Activated CD4-positive, CD25-positive, alpha-beta regulatory T cell treated with anti-CD3 and anti-CD28 coated beads, Interleukin-2, amount 50 U/mL, for 24 hours (primary cell): ENCODE results near the gene PDE4B.
A peak's percentile ranks its signal among the peaks of the same experiment; 100 is the strongest.

Experiments used
- ATAC-seq, 2 donors: fragments of 150-1000 bp; cut with Tn5 transposase; one replicate each; pipeline ENCODE4 v1.10.0; 2021; ENCODE audit warnings: mild to moderate bottlenecking in 1 of 2, moderate library complexity in 1 of 2

PDE4B gene

GRCh38 chr1:66372522-66373101 lies 579.9 kb downstream of the PDE4B start:
- ATAC-seq = no peak

- no peak for ATAC-seq
These were observed 580.5 kb downstream of the PDE4B start for GRCh38 chr1:66373157-66373591.

GRCh38 chr1:66374148-66374547 lies 581.5 kb downstream of the PDE4B start:
- ATAC-seq = peak; percentile 62 to 66

GRCh38 chr1:66374561-66375111 lies 581.9 kb downstream of the PDE4B start:
- ATAC-seq = peak; percentile 79 to 81

GRCh38 chr1:66375125-66375524 lies 582.4 kb downstream of the PDE4B start:
- no peak for ATAC-seq

- ATAC-seq = peak; percentile 72 to 84
These were observed 587.9 kb downstream of the PDE4B start for GRCh38 chr1:66380452-66381212.

- no peak for ATAC-seq
These were observed 589.1 kb downstream of the PDE4B start for GRCh38 chr1:66381621-66382275.

GRCh38 chr1:66383168-66383567 lies 590.5 kb downstream of the PDE4B start:
- ATAC-seq = no peak

GRCh38 chr1:66383611-66384010 lies 590.9 kb downstream of the PDE4B start:
- ATAC-seq = no peak

GRCh38 chr1:66384258-66384921 lies 591.7 kb downstream of the PDE4B start:
- ATAC-seq = no peak

- no peak for ATAC-seq
These were observed 594.0 kb downstream of the PDE4B start for GRCh38 chr1:66386712-66387111.

- no peak for ATAC-seq
These were observed 596.2 kb downstream of the PDE4B start for GRCh38 chr1:66388913-66389312.

GRCh38 chr1:66393586-66394287 lies 601.0 kb downstream of the PDE4B start:
- ATAC-seq = no peak

GRCh38 chr1:66394603-66395002 lies 601.9 kb downstream of the PDE4B start:
- ATAC-seq = no peak

GRCh38 chr1:66395202-66396061 lies 602.7 kb downstream of the PDE4B start:
- ATAC-seq = peak in 1 of 2 donors; percentile 13

- ATAC-seq = peak; percentile 40 to 62
These were observed 603.7 kb downstream of the PDE4B start for GRCh38 chr1:66396212-66396890.

GRCh38 chr1:66397192-66397591 lies 604.5 kb downstream of the PDE4B start:
- no peak for ATAC-seq

GRCh38 chr1:66399888-66400529 lies 607.3 kb downstream of the PDE4B start:
- ATAC-seq = peak; percentile 75 to 76

GRCh38 chr1:66400660-66401059 lies 608.0 kb downstream of the PDE4B start:
- ATAC-seq = no peak

- ATAC-seq = no peak
These were observed 608.5 kb downstream of the PDE4B start for GRCh38 chr1:66401244-66401643.
